Gastrocnemius medialis (tissue), 4 donors: ENCODE measurements around the gene SDK2.

Experiments
- CTCF ChIP-seq, 5 experiments: fragments of 450-650 bp in 3 of 5; fragments of 200-600 bp in 2 of 5; sonication (generic) in 2 of 5; IDR thresholded peaks in 4 of 5; conservative IDR thresholded peaks in 1 of 5; 1 replicate in 4 of 5; 2 replicates in 1 of 5; pipeline ENCODE4 v1.5.1; 2016 to 2019; ENCODE audit warnings: antibody characterized with exemption in 5 of 5, mild to moderate bottlenecking in 3 of 5, moderate library complexity in 3 of 5
- POLR2A ChIP-seq, 2 donors: fragments of 450-650 bp; IDR thresholded peaks; one replicate each; pipeline ENCODE4 v1.6.1; 2017; ENCODE audit warnings: antibody characterized with exemption in 2 of 2, mild to moderate bottlenecking in 2 of 2, moderate library complexity in 2 of 2

DNA sequence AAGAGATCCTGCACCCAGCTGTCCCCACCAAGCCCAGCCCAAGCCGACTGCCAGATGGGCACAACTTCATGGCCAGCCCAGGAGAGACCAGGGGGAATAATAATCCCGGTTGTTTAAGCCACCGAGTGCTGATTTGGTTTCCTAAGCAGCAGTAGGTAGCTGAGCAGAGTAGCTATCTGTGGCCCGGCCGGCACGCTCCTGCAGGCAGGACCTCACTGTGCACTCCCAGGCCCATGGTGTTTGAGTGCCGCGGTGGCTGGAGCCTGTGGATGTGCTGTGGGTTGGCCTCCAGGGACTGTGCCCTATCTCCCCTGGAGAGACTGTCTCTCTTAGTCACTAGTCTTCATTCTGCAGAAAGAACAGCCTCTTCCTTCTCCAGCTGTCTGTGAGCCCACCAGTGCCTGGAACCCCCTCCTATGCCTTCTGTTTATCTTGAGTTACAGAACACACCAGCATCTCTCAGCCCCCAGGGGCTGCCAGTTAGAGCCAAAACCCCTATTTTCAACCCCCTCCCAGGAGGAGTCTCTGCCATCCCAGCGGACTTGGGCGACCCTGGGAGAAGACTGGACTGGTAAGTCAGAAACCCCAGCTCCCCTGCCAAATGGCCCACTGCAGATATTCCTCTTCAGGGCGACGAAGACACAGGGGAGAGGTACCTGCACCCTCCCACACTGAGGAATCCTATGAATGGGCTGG lies 152.0 kb downstream of the SDK2 start:
- TF ChIP-seq CTCF (IDR thresholded peaks at IDR 0.05 in 4 of 5, conservative IDR thresholded peaks at IDR 0.05 in 1 of 5) = no peak
- no peak for TF ChIP-seq POLR2A (IDR thresholded peaks at IDR 0.05)
